DMS 273 treated with DMSO at 0.1 percent for 48 hours (cell line): ENCODE measurements around the gene FAR1.
"Not testable (repeated sequence)": the region's sequence is repeated elsewhere in the genome, so short reads cannot be mapped to it uniquely, and the experiment has no call there.

Experiments used
- DNase-seq: peaks from one replicate; lab custom pipeline; 2025; lab: John Stamatoyannopoulos, UW

Gene FAR1

GRCh38 chr11:13668102-13668956, at the start of gene FAR1:
Gene FAR1 (plus strand): TSS chr11:13668668. CDS start chr11:13694766, 26,098 bp downstream.
- DNase-seq = peak; percentile 87

- no peak for DNase-seq
Observed at GRCh38 chr11:13620063-13620462, 48.4 kb upstream of the FAR1 start.

GRCh38 chr11:13626818-13627217, 41.6 kb upstream of the FAR1 start:
- not testable (repeated sequence) for DNase-seq

- not testable (repeated sequence) for DNase-seq
Observed at GRCh38 chr11:13628634-13629033, 39.8 kb upstream of the FAR1 start.

GRCh38 chr11:13629779-13630178, 38.7 kb upstream of the FAR1 start:
- no peak for DNase-seq

- DNase-seq = no peak
Observed at GRCh38 chr11:13635290-13635689, 33.2 kb upstream of the FAR1 start.

- DNase-seq = no peak
Observed at GRCh38 chr11:13635804-13636203, 32.7 kb upstream of the FAR1 start.

GRCh38 chr11:13637125-13638069, 31.1 kb upstream of the FAR1 start:
- DNase-seq = no peak

GRCh38 chr11:13638422-13638821, 30.0 kb upstream of the FAR1 start:
- no peak for DNase-seq

GRCh38 chr11:13644997-13645687, 23.3 kb upstream of the FAR1 start:
- no peak for DNase-seq

GRCh38 chr11:13647391-13647790, 21.1 kb upstream of the FAR1 start:
- no peak for DNase-seq

GRCh38 chr11:13649619-13650018, 18.8 kb upstream of the FAR1 start:
- no peak for DNase-seq

GRCh38 chr11:13651515-13651914, 17.0 kb upstream of the FAR1 start:
- DNase-seq = not testable (repeated sequence)

GRCh38 chr11:13661074-13661623, 7.3 kb upstream of the FAR1 start:
- no peak for DNase-seq

GRCh38 chr11:13663631-13664071, 4.8 kb upstream of the FAR1 start:
- no peak for DNase-seq

- no peak for DNase-seq
Observed at GRCh38 chr11:13664351-13664750, 4.1 kb upstream of the FAR1 start.

- no peak for DNase-seq
Observed at GRCh38 chr11:13666708-13667107, 1.8 kb upstream of the FAR1 start.

- no peak for DNase-seq
Observed at GRCh38 chr11:13667245-13667644, 1.2 kb upstream of the FAR1 start.

GRCh38 chr11:13667795-13668101, 720 bp upstream of the FAR1 start:
- DNase-seq = no peak

GRCh38 chr11:13668957-13669521, 571 bp downstream of the FAR1 start:
- DNase-seq = no peak
